ENCODE results near the gene DUSP7. TPM values are rescaled to one million over a fixed set of nuclear protein-coding genes. Genes with fewer than 3 reads are reported as not detected.
"Not testable (repeated sequence)": the region's sequence is repeated elsewhere in the genome, so short reads cannot be mapped to it uniquely, and the experiment has no call there.

DUSP7 gene
- total RNA-seq, 6 donors from 2014 or later: 24.1 to 49.1 (median 35.3) TPM

- WGBS, 2 donors: 59 to 70% methylated on average over 1 to 5 of the region's 5 CpGs
- no peak overlapping the region for H3K27ac ChIP-seq
- DNase-seq (no peak), ATAC-seq (ENCODE audit: low FRiP score in 2 of 2) (no peak)
- H3K9me3 ChIP-seq: no peaks in the 10 kb centered on the region
- H3K4me3 ChIP-seq: no peak overlapping the region
- H3K36me3 ChIP-seq: no peaks in the 10 kb centered on the region
- TF ChIP-seq CTCF (IDR thresholded peaks at IDR 0.05) (no peak), POLR2AphosphoS5 (IDR thresholded peaks at IDR 0.05) (no peak), POLR2A (IDR thresholded peaks at IDR 0.05) (no peak), EP300 (IDR thresholded peaks at IDR 0.05) (no peak)
- peaks cover 20 to 28% (median 26%) of the 10 kb centered on the region in 4 donors for H3K4me1 ChIP-seq
- H3K27me3 ChIP-seq: no peaks in the 10 kb centered on the region
Measured at GRCh38 chr3:52036829-52037228, 19.5 kb downstream of the DUSP7 start.

GRCh38 chr3:52036222-52036694, 20.1 kb downstream of the DUSP7 start:
- peaks cover 20 to 25% (median 24%) of the 10 kb centered on the region in 4 donors for H3K4me1 ChIP-seq
- TF ChIP-seq EP300 (IDR thresholded peaks at IDR 0.05) (no peak), POLR2A (IDR thresholded peaks at IDR 0.05) (no peak), POLR2AphosphoS5 (IDR thresholded peaks at IDR 0.05) (no peak)
- ATAC-seq (ENCODE audit: low FRiP score in 2 of 2): no peak
- no peak overlapping the region for H3K27ac ChIP-seq
- DNase-seq: no peak
- no peak overlapping the region for H3K4me3 ChIP-seq
- H3K36me3 ChIP-seq: no peaks in the 10 kb centered on the region
- WGBS, 2 donors: 89 to 97% methylated on average over 4 to 5 of the region's 5 CpGs
- no peaks in the 10 kb centered on the region for H3K9me3 ChIP-seq
- H3K27me3 ChIP-seq: no peaks in the 10 kb centered on the region

- H3K36me3 ChIP-seq: no peaks in the 10 kb centered on the region
Measured at GRCh38 chr3:52034651-52035050, 21.7 kb downstream of the DUSP7 start.

GRCh38 chr3:52034212-52034611, 22.2 kb downstream of the DUSP7 start:
- H3K4me1 ChIP-seq: peaks cover 0 to 5% (median 4%) of the 10 kb centered on the region in 4 donors
- ATAC-seq (ENCODE audit: low FRiP score in 2 of 2) (no peak), DNase-seq (no peak)
- 70 to 82% methylated on average over 2 to 5 of the region's 5 CpGs for WGBS, 2 donors
- no peaks in the 10 kb centered on the region for H3K36me3 ChIP-seq
- H3K27ac ChIP-seq: no peak overlapping the region
- H3K27me3 ChIP-seq: no peaks in the 10 kb centered on the region
- no peak overlapping the region for H3K4me3 ChIP-seq
- TF ChIP-seq CTCF (IDR thresholded peaks at IDR 0.05): no peak
- TF ChIP-seq EP300 (IDR thresholded peaks at IDR 0.05): no peak
- no peaks in the 10 kb centered on the region for H3K9me3 ChIP-seq

More at GRCh38 chr3:52034651-52035050, 21.7 kb downstream of the DUSP7 start:
- Histone ChIP-seq H3K9me3 (no peaks in the 10 kb centered on the region), H3K27ac (no peak overlapping the region), H3K4me3 (no peak overlapping the region), H3K27me3 (no peaks in the 10 kb centered on the region), H3K4me1 (peaks cover 3 to 10% (median 9%) of the 10 kb centered on the region in 4 donors)
- TF ChIP-seq POLR2AphosphoS5 (IDR thresholded peaks at IDR 0.05) (no peak), EP300 (IDR thresholded peaks at IDR 0.05) (no peak), POLR2A (IDR thresholded peaks at IDR 0.05) (no peak), CTCF (IDR thresholded peaks at IDR 0.05) (no peak)
- no peak for DNase-seq
- 86 to 87% methylated on average over 2 to 3 of the region's 3 CpGs for WGBS, 2 donors
- ATAC-seq (ENCODE audit: low FRiP score in 2 of 2): no peak

GRCh38 chr3:52033748-52034147, 22.6 kb downstream of the DUSP7 start:
- not testable (repeated sequence) for H3K4me3 ChIP-seq; H3K36me3 ChIP-seq; H3K4me1 ChIP-seq; H3K27me3 ChIP-seq; H3K27ac ChIP-seq; H3K9me3 ChIP-seq; ATAC-seq (ENCODE audit: low FRiP score in 2 of 2); DNase-seq
- 81 to 94% methylated on average over 6 of the region's 6 CpGs for WGBS, 2 donors

GRCh38 chr3:52032702-52033408, 23.5 kb downstream of the DUSP7 start:
- DNase-seq: no peak

More at GRCh38 chr3:52032702-52033408, 23.5 kb downstream of the DUSP7 start:
- Histone ChIP-seq H3K36me3 (no peaks in the 10 kb centered on the region), H3K27me3 (no peaks in the 10 kb centered on the region), H3K27ac (no peak overlapping the region), H3K4me1 (no peaks in the 10 kb centered on the region), H3K9me3 (no peaks in the 10 kb centered on the region), H3K4me3 (no peak overlapping the region)
- TF ChIP-seq EP300 (IDR thresholded peaks at IDR 0.05) (no peak), CTCF (IDR thresholded peaks at IDR 0.05) (no peak), POLR2AphosphoS5 (IDR thresholded peaks at IDR 0.05) (no peak), POLR2A (IDR thresholded peaks at IDR 0.05) (no peak)
- 86% methylated on average over 9 of the region's 11 CpGs; no CpG with 5 or more reads in 1 of the 2 donors for WGBS, 2 donors
- ATAC-seq (ENCODE audit: low FRiP score in 2 of 2): no peak
